ENCODE measurements around the gene SAPCD2. TPM values are rescaled to one million over a fixed set of nuclear protein-coding genes. Genes with fewer than 3 reads are reported as not detected.

SAPCD2 gene
- total and polyA plus RNA-seq, 2 of the 8 experiments (the other 6 are each of a cell fraction or from before 2014, with no cell fraction given), result 12.7 to 32.1 TPM

GRCh38 chr9:137038916-137039315 lies 31.4 kb downstream of the SAPCD2 start (continued):
- TF ChIP-seq ATF2 (IDR thresholded peaks at IDR 0.05; ENCODE audit: low read length) (no peak), ZNF274 (IDR thresholded peaks at IDR 0.05; ENCODE audit: borderline replicate concordance, extremely low read depth, low read length) (no peak), RNF2 (IDR thresholded peaks at IDR 0.05; ENCODE audit: borderline replicate concordance, low read depth, low read length, missing control alignments, poor library complexity, severe bottlenecking) (no peak), CEBPB (IDR thresholded peaks at IDR 0.05; ENCODE audit: low read depth, low read length) (no peak), GABPA (IDR thresholded peaks at IDR 0.05; ENCODE audit: borderline replicate concordance, insufficient read depth, low read length) (no peak)
